T-helper 2 cell treated with Interferon-gamma antibody and Interleukin-4, amounts not matched to agents 5 μg/mL and 100 μg/mL, for 36 hours (primary cell): ENCODE results near the gene ABL2.
"Not testable (repeated sequence)": the region's sequence is repeated elsewhere in the genome, so short reads cannot be mapped to it uniquely, and the experiment has no call there.

Experiments
- DNase-seq: peaks from one replicate; pipeline ENCODE4 v3.0.0; 2021; ENCODE audit warnings: low spot score
- H3K27ac Mint-ChIP-seq: one replicate; pipeline ENCODE4 v1.8.0; 2021; ENCODE audit warnings: mild to moderate bottlenecking, mixed read lengths
- H3K27me3 Mint-ChIP-seq: one replicate; pipeline ENCODE4 v1.8.0; 2021; ENCODE audit warnings: low read depth, mixed read lengths
- H3K36me3 Mint-ChIP-seq: one replicate; pipeline ENCODE4 v1.8.0; 2021; ENCODE audit warnings: low read depth, mixed read lengths
- H3K4me1 Mint-ChIP-seq: one replicate; pipeline ENCODE4 v1.8.0; 2021; ENCODE audit warnings: low read depth, mixed read lengths
- H3K4me3 Mint-ChIP-seq: one replicate; pipeline ENCODE4 v1.8.0; 2022; ENCODE audit warnings: mild to moderate bottlenecking, moderate library complexity, mixed read lengths
- H3K9me3 Mint-ChIP-seq: one replicate; pipeline ENCODE4 v1.8.0; 2021; ENCODE audit warnings: mixed read lengths

Gene ABL2

GRCh38 chr1:179229214-179230140, at the start of gene ABL2:
Gene ABL2 (minus strand): TSS chr1:179229677. CDS start chr1:179229397, 280 bp downstream.
- no peaks in the 10 kb centered on the region for H3K9me3 Mint-ChIP-seq
- peaks cover 21% of the 10 kb centered on the region for H3K4me1 Mint-ChIP-seq
- peak within 1 kb of the TSS; percentile 82 for H3K27ac Mint-ChIP-seq
- peaks cover 2% of the 10 kb centered on the region for H3K36me3 Mint-ChIP-seq
- peak; percentile 60 for DNase-seq
- H3K4me3 Mint-ChIP-seq, result peak within 1 kb of the TSS; percentile 93
- peaks cover 9% of the 10 kb centered on the region for H3K27me3 Mint-ChIP-seq

GRCh38 chr1:179278920-179279319, 49.4 kb upstream of the ABL2 start:
- no peaks in the 10 kb centered on the region for H3K36me3 Mint-ChIP-seq
- H3K4me3 Mint-ChIP-seq, result no peak overlapping the region
- DNase-seq, result no peak
- no peak overlapping the region for H3K27ac Mint-ChIP-seq
- no peaks in the 10 kb centered on the region for H3K4me1 Mint-ChIP-seq
- H3K9me3 Mint-ChIP-seq, result peaks cover 12% of the 10 kb centered on the region
- peaks cover 2% of the 10 kb centered on the region for H3K27me3 Mint-ChIP-seq

- not testable (repeated sequence) for H3K27ac Mint-ChIP-seq, H3K4me1 Mint-ChIP-seq, H3K9me3 Mint-ChIP-seq, H3K36me3 Mint-ChIP-seq, H3K27me3 Mint-ChIP-seq, DNase-seq, H3K4me3 Mint-ChIP-seq
Observed at GRCh38 chr1:179274424-179274823, 44.9 kb upstream of the ABL2 start.

- H3K27ac Mint-ChIP-seq, result no peak overlapping the region
Observed at GRCh38 chr1:179269071-179269470, 39.6 kb upstream of the ABL2 start.

GRCh38 chr1:179264507-179264906, 35.0 kb upstream of the ABL2 start:
- no peak overlapping the region for H3K4me3 Mint-ChIP-seq
- H3K27ac Mint-ChIP-seq, result no peak overlapping the region
- no peak for DNase-seq
- no peaks in the 10 kb centered on the region for H3K36me3 Mint-ChIP-seq
- no peaks in the 10 kb centered on the region for H3K4me1 Mint-ChIP-seq
- no peaks in the 10 kb centered on the region for H3K9me3 Mint-ChIP-seq
- H3K27me3 Mint-ChIP-seq, result peaks cover 7% of the 10 kb centered on the region

More at GRCh38 chr1:179269071-179269470, 39.6 kb upstream of the ABL2 start:
- H3K4me3 Mint-ChIP-seq, result no peak overlapping the region
- H3K27me3 Mint-ChIP-seq, result peaks cover 3% of the 10 kb centered on the region
- H3K36me3 Mint-ChIP-seq, result no peaks in the 10 kb centered on the region
- no peak for DNase-seq
- no peaks in the 10 kb centered on the region for H3K9me3 Mint-ChIP-seq
- H3K4me1 Mint-ChIP-seq, result no peaks in the 10 kb centered on the region

GRCh38 chr1:179263121-179263520, 33.6 kb upstream of the ABL2 start:
- H3K27ac Mint-ChIP-seq, result no peak overlapping the region
- no peak for DNase-seq
- no peaks in the 10 kb centered on the region for H3K9me3 Mint-ChIP-seq
- H3K36me3 Mint-ChIP-seq, result no peaks in the 10 kb centered on the region
- peaks cover 7% of the 10 kb centered on the region for H3K27me3 Mint-ChIP-seq
- no peak overlapping the region for H3K4me3 Mint-ChIP-seq
- no peaks in the 10 kb centered on the region for H3K4me1 Mint-ChIP-seq

- H3K27me3 Mint-ChIP-seq, result peaks cover 7% of the 10 kb centered on the region
- no peaks in the 10 kb centered on the region for H3K4me1 Mint-ChIP-seq
- H3K9me3 Mint-ChIP-seq, result no peaks in the 10 kb centered on the region
- no peak overlapping the region for H3K4me3 Mint-ChIP-seq
- no peak overlapping the region for H3K27ac Mint-ChIP-seq
- no peak for DNase-seq
- no peaks in the 10 kb centered on the region for H3K36me3 Mint-ChIP-seq
Observed at GRCh38 chr1:179262183-179262582, 32.7 kb upstream of the ABL2 start.

- Mint-ChIP-seq H3K9me3 (no peaks in the 10 kb centered on the region), H3K4me1 (no peaks in the 10 kb centered on the region), H3K27me3 (no peaks in the 10 kb centered on the region), H3K36me3 (no peaks in the 10 kb centered on the region), H3K27ac (no peak overlapping the region), H3K4me3 (no peak overlapping the region)
- no peak for DNase-seq
Observed at GRCh38 chr1:179253286-179253972, 24.0 kb upstream of the ABL2 start.

GRCh38 chr1:179252606-179253005, 23.1 kb upstream of the ABL2 start:
- H3K36me3 Mint-ChIP-seq, result no peaks in the 10 kb centered on the region

GRCh38 chr1:179251675-179252074, 22.2 kb upstream of the ABL2 start:
- Mint-ChIP-seq H3K27me3 (no peaks in the 10 kb centered on the region), H3K4me1 (no peaks in the 10 kb centered on the region), H3K36me3 (no peaks in the 10 kb centered on the region), H3K27ac (no peak overlapping the region), H3K9me3 (no peaks in the 10 kb centered on the region), H3K4me3 (no peak overlapping the region)
- DNase-seq, result no peak

More at GRCh38 chr1:179252606-179253005, 23.1 kb upstream of the ABL2 start:
- no peaks in the 10 kb centered on the region for H3K9me3 Mint-ChIP-seq
- no peak overlapping the region for H3K27ac Mint-ChIP-seq
- no peak for DNase-seq
- no peak overlapping the region for H3K4me3 Mint-ChIP-seq
- H3K27me3 Mint-ChIP-seq, result no peaks in the 10 kb centered on the region
- no peaks in the 10 kb centered on the region for H3K4me1 Mint-ChIP-seq

GRCh38 chr1:179247923-179248322, 18.4 kb upstream of the ABL2 start:
- no peak for DNase-seq
- Mint-ChIP-seq H3K27ac (no peak overlapping the region), H3K9me3 (no peaks in the 10 kb centered on the region), H3K27me3 (no peaks in the 10 kb centered on the region), H3K36me3 (no peaks in the 10 kb centered on the region), H3K4me1 (no peaks in the 10 kb centered on the region), H3K4me3 (no peak overlapping the region)

- not testable (repeated sequence) for H3K27ac Mint-ChIP-seq, DNase-seq, H3K4me3 Mint-ChIP-seq, H3K36me3 Mint-ChIP-seq, H3K4me1 Mint-ChIP-seq, H3K27me3 Mint-ChIP-seq, H3K9me3 Mint-ChIP-seq
Observed at GRCh38 chr1:179245426-179245825, 15.9 kb upstream of the ABL2 start.

- H3K4me3 Mint-ChIP-seq, result no peak overlapping the region
- H3K4me1 Mint-ChIP-seq, result no peaks in the 10 kb centered on the region
- no peaks in the 10 kb centered on the region for H3K36me3 Mint-ChIP-seq
- no peaks in the 10 kb centered on the region for H3K9me3 Mint-ChIP-seq
- DNase-seq, result no peak
- H3K27ac Mint-ChIP-seq, result no peak overlapping the region
- H3K27me3 Mint-ChIP-seq, result peaks cover 2% of the 10 kb centered on the region
Observed at GRCh38 chr1:179241530-179242097, 12.1 kb upstream of the ABL2 start.

- Mint-ChIP-seq H3K4me3 (no peak overlapping the region), H3K27me3 (peaks cover 6% of the 10 kb centered on the region), H3K9me3 (no peaks in the 10 kb centered on the region), H3K27ac (no peak overlapping the region), H3K36me3 (no peaks in the 10 kb centered on the region), H3K4me1 (no peaks in the 10 kb centered on the region)
- DNase-seq, result no peak
Observed at GRCh38 chr1:179237222-179237621, 7.7 kb upstream of the ABL2 start.
